Retina (tissue), 1 donor: ENCODE data around the gene HADHA.
"Not testable (repeated sequence)": the region's sequence is repeated elsewhere in the genome, so short reads cannot be mapped to it uniquely, and the experiment has no call there.

Experiments
- DNase-seq: peaks from one replicate; pipeline ENCODE4 v3.0.0-alpha.2; 2016

HADHA gene

DNA sequence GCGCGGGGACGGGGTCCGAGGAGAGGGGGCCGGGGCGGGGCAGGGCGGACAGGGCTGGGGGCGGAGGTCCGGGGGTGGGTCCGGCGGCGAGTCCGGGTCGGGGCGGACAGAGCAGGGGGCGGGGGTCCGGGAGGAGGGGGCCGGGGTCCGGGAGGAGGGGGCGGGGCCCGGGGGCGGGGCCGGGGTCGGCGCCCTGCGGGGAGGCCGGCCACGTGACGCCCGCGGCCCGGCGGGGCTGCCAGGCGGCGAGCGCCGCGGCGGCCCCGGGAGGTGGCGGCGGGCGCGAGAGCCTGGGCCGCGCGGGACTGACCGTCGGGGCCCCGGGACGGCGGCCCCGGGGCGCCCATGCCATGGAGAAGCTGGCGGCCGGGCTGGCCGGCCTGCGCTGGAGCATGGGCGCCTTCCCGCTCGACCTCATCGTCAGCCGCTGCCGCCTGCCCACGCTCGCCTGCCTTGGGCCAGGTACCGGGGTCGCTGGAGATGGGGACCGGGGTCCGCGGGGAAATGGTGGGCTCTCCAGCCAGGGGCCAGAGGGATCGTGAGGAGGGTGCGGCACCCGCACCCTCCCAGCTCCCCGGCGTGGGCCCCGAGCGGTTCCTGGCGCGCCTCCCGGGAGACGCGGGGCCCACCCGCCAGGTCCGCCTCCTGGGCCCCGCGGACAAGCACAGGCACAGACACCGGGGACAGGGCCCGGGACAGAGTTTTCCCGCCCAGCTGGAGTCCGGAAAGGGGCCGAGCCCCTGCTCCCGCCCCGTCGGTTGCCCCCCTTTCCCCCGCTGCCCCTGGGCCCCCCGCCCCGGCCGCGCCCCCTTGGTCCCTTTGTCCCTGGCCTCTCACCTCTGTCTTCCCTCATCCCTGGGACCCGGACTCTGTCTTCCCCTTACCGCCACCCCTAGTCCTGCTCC is 71.3 kb downstream of the HADHA start, which contains the start of gene GAREM2:
GAREM2 (plus strand) TSS at position 218 of the 905 bp plus-strand sequence; CDS start at position 351, 133 bp downstream.
- peak; percentile 46 for DNase-seq

DNA sequence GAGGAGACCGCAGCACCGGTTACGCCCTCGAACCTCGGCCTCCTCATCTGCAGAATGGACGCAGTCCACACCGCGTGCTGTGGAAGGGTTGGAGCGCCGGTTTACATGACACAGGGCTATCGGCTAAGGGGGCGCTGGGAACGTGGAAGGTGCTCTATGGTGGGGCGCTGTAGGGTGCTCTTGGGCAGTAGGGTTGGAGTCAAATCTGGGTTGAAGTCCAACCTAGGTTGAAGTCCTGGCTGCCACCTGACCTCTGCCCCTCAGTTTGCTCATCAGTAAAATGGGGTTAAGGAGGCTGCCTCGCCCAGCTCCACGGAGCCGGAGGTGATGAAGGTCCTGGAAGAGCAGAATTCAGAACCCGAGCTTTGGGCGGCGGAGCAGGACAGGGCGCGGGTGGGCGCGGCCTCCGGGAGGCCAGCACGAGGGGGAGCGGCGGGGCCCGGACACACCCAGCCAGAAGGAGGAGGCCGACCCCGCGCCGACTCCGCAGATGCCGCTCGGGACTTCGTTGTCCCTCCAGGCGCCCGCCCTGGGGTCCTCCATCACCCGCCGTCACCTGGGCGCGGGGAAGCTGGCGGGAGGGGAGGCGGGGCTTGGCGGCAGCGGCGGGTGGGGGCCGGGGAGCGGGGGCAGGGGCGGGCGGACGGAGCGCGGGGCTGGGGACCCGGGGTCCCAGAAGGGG is 72.1 kb downstream of the HADHA start:
- DNase-seq, result peak; percentile 62

DNA sequence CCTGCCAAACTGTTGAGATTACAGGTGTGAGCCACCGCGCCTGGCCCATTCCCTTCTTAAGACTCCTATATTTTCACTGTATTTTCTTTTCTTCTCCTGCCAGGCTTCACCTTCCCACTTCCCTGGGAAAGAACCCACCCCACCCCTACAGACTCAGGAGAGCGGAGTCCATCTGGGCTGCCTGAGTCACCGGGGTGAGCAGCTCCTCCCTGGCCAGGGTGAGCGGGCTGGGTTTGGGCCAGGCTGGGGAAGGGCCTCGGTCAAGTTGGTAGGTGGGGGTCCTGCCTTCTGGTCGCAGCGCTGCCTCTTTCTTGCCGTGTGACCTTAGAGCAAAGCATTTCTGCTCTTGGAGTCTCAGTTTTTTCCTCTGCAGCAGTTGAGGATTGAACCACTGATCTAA is 73.6 kb downstream of the HADHA start:
- no peak for DNase-seq

DNA sequence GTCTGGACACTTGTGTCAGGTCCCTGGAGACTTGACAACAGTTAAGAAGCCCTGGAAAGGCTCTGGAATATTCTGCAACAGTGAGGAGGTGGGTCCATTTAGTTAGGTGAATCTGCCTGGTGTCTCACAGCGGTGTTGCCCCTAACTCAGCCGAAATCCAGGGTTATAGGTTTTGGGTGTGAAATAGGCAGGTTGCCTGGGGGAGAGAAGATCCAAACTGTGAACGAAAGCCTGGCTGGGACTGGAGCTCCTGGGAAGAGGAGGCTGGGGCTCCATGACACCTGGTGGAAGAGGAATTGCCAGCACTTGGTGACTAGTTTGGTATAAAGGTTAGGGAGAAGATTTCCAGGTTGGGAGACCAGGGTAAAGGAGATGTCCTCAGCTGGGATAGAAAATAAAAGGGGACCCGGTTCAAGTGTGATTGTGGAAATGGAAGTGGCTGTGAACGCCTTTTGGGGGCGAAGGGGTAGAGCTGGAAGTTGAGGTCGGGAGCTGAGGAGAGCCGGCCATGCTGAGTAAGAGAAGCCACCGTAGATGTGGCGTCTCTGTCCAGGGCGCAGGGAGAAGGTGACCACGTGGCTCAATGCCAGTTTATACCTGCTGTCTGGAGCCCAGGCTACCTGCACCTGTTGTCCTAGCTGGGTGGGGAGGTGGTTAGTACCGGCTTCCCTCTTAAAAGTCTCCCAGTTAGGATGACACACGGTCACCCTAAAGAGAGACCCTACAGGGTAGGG is 74.6 kb downstream of the HADHA start:
- DNase-seq, result no peak

DNA sequence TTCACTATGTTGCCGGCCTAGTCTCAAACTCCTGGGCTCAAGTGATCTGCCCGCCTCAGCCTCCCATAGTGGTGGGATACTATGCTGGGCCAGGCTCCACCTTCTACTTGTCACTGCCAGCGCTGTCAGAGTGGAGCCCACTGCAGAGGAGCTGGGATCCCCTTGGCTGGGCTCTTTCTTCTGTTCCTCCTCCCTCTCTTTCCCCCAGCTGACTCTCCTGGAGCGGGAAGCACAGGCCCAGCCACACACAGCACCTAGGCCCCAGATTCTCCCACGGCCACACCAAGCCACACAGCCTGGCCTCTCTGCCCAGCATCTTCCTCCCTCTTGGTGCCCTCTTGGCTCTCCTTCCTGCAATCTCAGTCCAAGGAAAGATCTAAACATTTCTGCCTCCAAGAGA is 75.2 kb downstream of the HADHA start:
- DNase-seq, result peak; percentile 9

DNA sequence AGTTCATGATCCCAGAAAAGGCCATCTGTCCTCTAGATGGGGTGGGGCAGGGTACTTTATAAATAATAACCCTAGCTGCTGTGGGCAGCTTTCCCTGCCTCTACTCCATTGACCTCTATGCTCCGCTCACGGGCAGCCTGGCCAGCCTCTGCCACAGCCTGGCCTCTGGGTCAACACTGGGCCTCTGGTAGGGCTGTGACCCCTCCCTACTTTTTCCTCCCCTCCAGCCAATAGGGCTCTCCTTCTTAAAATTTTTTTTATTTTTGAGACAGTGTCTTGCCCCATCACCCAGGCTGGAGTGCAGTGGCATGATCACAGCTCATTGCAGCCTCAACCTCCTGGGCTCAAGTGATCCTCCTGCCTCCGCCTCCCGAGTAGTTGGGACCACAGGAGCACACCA is 75.6 kb downstream of the HADHA start:
- DNase-seq, result no peak

DNA sequence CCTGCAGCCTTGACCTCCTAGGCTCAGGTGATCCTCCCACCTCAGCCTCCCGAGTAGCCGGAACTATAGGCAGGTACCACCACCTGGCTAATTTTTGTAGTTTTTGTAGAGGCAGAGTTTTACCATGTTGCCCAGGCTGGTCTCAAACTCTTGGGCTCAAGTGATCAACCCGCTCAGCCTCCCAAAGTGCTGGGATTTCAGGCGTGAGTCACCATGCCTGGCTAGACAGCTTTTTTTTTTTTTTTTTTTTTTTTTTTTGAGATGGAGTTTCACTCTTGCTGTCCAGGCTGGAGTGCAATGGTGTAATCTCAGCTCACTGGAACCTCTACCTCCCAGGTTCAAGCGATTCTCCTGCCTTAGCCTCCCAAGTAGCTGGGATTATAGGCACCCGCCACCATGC is 77.9 kb downstream of the HADHA start:
- DNase-seq, result not testable (repeated sequence)

DNA sequence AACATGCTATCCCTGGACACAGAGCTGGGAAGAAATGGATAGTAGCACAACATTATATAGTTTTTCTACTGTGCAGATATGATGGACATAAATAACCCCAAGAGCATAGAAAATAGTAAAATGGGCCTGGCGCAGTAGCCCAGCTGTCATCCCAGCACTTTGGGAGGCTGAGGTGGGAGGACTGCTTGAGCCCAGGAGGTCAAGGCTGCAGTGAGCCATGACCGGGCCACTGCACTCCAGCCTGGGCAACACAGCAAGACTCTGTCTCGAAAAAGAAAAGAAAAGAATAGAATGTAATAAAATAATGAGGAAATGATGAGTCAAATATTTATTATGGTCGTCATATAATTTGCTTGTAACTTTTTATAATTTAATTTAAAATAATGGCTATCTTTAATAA is 79.0 kb downstream of the HADHA start:
- DNase-seq, result no peak

DNA sequence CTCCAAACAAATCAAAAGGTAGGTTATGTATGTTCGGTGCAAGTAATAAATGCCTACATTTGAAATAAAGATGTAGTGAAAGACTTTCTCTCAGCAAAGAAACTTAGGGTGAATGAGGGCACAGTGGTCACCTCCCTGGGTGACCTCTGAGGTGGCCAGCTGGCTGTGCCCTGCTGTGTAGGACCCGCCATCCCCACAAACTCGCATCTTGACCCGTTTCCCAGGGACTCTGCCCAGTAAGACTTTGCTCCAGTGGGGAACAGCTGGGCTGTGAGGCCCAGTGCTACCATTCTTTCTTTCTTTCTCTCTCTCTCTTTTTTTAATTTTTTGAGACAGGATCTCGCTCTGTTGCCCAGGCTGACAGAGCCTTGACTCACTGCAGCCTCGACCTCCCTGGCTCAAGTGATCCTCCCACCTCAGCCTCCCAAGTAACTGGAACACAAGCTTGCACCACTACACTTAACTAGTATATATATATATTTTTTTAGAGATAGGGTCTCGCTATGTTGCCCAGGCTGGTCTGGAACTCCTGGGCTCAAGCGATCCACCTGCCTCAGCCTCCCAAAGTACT is 79.7 kb downstream of the HADHA start:
- no peak for DNase-seq

DNA sequence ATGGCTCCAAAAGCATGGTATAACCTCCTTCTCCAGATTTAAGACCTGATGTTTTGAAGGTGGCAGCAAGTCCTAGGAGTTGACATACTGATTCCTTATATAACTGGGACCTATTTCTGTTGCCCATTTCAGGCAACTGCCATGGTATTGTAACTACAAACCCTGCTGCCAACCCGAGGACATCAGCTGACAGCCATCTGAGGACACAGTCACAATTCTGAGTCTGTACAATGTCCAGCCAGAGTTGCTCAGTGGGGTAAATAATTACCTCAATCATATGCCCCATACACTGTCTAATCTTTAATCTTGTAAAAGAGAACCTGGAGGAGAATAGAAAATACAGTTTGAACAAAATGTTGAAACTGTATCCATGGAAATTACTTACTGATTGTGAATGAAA is 80.2 kb downstream of the HADHA start:
- DNase-seq, result no peak

DNA sequence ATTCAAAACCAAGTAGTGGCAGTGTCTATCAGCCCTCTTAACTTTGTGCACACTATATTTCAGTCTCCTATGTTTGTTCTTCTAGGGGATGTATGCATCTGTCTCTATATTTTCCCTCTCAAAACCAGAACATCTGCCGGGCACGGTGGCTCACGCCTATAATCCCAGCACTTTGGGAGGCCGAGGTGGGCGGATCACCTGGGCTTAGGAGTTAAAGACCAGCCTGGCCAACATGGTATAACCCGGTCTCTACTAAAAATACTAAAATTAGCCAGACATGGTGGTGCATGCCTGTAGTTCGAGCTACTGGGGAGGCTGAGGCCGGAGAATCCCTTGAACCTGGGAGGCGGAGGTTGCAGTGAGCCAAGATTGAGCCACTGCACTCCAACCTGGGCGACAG is 81.5 kb downstream of the HADHA start:
- no peak for DNase-seq

DNA sequence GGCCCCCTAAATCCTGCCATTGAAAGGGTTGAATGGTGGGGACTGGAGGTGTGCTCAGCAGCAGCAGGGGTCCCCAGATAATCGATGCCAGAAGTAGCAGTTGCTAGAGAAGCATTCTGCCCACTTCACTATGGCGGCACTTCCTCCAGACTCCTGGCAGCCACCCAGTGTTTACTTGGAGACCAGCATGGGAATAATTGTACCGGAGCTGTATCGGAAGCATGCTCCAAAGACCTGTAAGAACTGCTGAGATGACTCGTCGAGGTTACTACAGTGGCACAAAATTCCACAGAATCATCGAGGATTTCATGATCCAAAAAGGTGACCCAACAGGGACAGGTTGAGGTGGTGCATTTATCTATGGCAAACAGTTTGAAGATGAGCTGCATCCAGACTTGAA is 82.5 kb downstream of the HADHA start:
- no peak for DNase-seq

DNA sequence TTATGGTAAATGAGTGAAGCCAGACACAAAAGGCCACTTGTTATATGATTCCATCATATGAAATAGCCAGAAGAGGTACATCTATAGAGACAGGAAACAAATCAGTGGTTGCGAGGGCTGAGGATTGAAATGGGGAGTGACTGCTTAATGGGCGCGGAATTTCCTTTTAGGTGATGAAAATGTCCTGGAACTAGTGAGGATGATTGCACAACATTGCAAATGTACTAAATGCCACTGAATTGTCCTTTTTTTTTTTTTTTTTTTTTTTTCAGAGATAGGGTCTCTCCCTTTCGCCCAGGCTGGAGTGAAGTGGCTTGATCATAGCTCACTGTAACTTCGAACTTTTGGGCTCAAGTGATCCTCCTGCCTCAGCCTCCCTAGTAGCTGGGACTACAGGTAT is 86.9 kb downstream of the HADHA start:
- no peak for DNase-seq

DNA sequence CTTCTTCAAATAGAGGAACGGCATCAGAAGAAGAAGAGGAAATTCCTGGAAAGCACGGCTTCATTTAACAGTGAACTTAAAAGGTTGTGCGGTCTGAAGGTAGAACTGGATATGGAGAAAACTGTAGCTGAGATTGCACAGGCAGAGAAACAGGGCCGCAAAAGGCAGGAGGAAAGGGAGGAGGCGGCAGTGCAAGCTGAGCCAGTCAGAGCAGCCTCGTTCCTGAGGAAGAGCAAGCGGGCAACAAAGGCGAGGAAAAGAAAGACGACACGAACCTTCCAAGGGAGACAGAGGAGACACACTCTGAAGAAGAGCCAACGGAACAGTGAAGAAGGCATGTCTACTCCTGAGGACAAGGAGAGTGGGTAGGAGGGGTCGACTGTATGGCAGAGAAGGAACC is 94.2 kb downstream of the HADHA start:
- no peak for DNase-seq

DNA sequence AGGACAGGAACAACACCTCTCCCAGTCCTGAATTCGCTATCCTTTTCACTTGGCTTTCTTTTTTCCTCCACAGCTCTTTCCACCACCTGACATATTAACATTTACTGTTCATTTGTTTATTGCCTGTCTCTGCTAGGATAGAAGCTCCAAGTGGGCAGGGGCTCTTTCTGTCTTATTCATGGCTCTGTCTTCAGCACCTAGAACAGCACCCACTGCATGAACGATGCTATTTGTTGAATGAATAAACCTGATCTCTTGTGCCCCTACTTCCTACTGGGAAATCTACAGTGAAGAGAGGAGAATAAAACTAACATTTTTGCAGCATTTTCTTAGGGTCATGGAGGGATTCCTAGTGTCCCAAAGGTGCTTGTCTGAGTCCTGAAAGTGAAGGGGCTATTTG is 95.9 kb downstream of the HADHA start:
- DNase-seq, result no peak

DNA sequence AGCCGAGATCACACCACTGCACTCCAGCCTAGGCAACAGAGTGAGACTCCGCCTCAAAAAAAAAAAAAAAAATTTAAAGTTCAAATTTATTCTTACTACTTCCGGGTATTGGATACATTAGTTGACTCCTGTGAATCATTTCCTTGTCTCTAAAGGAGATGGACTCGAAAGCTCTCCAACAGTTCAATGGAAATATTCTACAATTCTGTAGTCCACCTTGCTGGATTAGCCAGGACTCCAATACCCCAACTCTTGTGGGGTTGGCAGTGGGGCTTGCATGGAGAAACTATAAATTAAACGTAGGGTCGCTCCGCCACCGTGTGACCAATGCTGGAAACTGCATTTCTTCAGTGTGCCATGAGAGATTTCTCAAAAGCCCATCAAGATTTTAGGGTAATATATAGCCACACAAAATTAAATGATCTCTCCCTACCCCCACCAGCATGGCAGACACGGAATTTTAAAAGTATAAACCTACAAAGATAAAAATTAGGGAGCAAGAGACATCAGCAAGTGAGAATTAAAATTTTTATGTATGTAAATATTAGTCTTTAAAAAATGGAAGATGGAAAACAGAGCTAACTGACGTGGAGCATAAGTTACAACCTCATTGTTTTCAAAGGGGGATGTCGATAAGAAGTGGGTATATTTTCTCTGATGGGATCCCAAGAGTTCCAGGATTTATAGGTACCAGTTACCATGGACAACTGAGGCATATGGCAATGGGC is 99.3 kb downstream of the HADHA start:
- DNase-seq, result peak; percentile 61

DNA sequence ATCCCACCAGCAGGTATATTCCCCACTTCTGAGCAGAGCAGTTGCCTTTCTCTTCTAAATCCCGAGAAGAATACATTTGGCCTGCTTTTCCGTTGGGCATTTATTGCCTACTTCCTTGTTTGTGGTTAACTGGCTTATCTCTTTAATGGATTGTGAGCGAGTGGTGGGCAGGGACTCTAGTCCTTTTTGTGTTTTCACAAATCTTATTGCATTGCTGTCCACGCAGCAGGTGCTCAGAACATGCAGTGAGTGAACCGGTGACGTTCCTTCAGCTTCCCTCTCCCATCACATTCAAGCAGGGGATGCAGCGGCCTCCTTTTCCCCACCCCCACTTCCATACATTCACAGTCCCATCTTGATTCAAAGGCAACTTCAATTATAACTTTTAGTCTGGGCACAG is 100.4 kb downstream of the HADHA start:
- DNase-seq, result no peak

DNA sequence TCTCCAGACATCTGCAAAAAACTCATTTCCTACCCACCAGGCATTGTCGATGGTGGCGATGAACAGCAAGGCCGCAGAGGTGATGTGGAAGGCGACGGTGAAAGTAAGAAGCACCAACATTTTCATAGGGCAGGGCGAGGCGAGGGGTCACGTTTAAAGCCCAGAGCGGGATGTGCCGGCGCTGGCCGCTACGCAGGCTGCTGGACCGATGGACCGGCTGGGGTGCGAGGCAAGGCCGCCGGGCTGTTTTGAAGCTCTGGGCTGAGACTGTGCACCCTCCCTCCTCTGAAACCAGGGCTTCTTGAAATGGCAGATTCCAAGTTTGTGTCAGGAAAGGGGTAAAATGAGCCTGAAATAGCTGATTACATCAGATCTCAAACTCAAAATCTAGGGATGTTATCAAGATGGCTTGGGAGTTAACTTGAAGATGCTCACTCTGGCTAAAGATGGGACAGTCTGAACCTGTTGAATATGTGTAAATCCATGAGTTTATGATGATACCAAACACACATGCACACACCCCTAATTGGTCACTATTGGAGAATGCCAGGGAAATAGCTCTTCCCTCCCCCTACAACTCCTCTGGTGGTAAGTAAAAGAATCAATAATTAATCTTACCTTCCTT is 103.2 kb downstream of the HADHA start:
- no peak for DNase-seq
